ENCODE data around the gene HDHD3.

HDHD3 gene

GRCh38 chr9:113337714-113338113, 39.1 kb downstream of the HDHD3 start:
- DNase-seq (ENCODE audit: low read depth, low spot score): no peak

GRCh38 chr9:113331780-113332179, 45.0 kb downstream of the HDHD3 start:
- DNase-seq (ENCODE audit: low read depth, low spot score): no peak

GRCh38 chr9:113328045-113328782, 48.6 kb downstream of the HDHD3 start:
- DNase-seq (ENCODE audit: low read depth, low spot score): no peak

DNA sequence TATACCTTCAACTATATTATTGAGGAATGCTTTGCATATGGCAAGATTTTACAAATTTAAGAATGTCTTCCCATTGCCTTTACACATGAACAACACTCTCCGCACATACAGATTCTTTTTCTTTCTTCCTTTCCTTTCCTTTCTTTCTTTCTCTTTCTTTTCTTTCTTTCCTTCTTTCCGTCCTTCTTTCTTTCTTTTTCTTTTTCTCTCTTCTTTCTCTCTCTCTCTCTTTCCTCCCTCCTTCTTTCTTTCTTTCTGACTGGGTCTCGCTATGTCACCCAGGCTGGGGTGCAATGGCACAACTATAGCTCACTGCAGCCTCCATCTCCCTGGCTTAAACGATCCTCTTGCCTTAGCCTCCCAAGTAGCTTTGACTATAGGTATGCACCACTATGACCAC, 50.6 kb downstream of the HDHD3 start:
- no peak for DNase-seq (ENCODE audit: low read depth, low spot score)

Measured in ELF-1 (cell line).